NCI-H345 treated with DMSO at 0.1 percent for 48 hours (cell line): Measurements from ENCODE around the gene MAP3K21.
A peak's percentile ranks its signal among the peaks of the same experiment; 100 is the strongest.

Experiments used
- DNase-seq: peaks from one replicate; lab custom pipeline; 2025; ENCODE audit not compliant: unreplicated experiment; lab: John Stamatoyannopoulos, UW

Gene MAP3K21

GRCh38 chr1:233323718-233324117 is 3.8 kb upstream of the MAP3K21 start:
- DNase-seq: no peak

GRCh38 chr1:233326319-233326718 is 1.2 kb upstream of the MAP3K21 start:
- no peak for DNase-seq

- DNase-seq: peak; percentile 91
These were observed 493 bp upstream of the MAP3K21 start for GRCh38 chr1:233326811-233327650.

- no peak for DNase-seq
These were observed 808 bp downstream of the MAP3K21 start for GRCh38 chr1:233328142-233328921.

GRCh38 chr1:233331676-233332519 is 4.4 kb downstream of the MAP3K21 start:
- DNase-seq: no peak

- no peak for DNase-seq
These were observed 5.6 kb downstream of the MAP3K21 start for GRCh38 chr1:233333086-233333485.

- DNase-seq: no peak
These were observed 6.6 kb downstream of the MAP3K21 start for GRCh38 chr1:233334092-233334491.

- DNase-seq: no peak
These were observed 9.3 kb downstream of the MAP3K21 start for GRCh38 chr1:233336554-233337456.

- DNase-seq: no peak
These were observed 10.0 kb downstream of the MAP3K21 start for GRCh38 chr1:233337505-233337904.

GRCh38 chr1:233338102-233338501 is 10.6 kb downstream of the MAP3K21 start:
- no peak for DNase-seq

- DNase-seq: no peak
These were observed 12.6 kb downstream of the MAP3K21 start for GRCh38 chr1:233340031-233340555.

- DNase-seq: no peak
These were observed 13.5 kb downstream of the MAP3K21 start for GRCh38 chr1:233340966-233341516.

- no peak for DNase-seq
These were observed 14.6 kb downstream of the MAP3K21 start for GRCh38 chr1:233342086-233342485.

GRCh38 chr1:233343262-233343661 is 15.7 kb downstream of the MAP3K21 start:
- no peak for DNase-seq

GRCh38 chr1:233347338-233347737 is 19.8 kb downstream of the MAP3K21 start:
- no peak for DNase-seq

- DNase-seq: no peak
These were observed 21.6 kb downstream of the MAP3K21 start for GRCh38 chr1:233349137-233349536.

GRCh38 chr1:233354983-233355382 is 27.5 kb downstream of the MAP3K21 start:
- no peak for DNase-seq

- no peak for DNase-seq
These were observed 28.5 kb downstream of the MAP3K21 start for GRCh38 chr1:233355841-233356704.

GRCh38 chr1:233356705-233356987 is 29.1 kb downstream of the MAP3K21 start:
- DNase-seq: no peak
